HL-60 (cell line): Measurements from ENCODE around the gene PRPS1L1.

Experiments
- CTCF ChIP-seq: IDR thresholded peaks from one replicate; pipeline ENCODE4 v1.5.1; 2011; ENCODE audit warnings: low read length, control low read depth, inconsistent platforms; ENCODE audit not compliant: insufficient read depth
- GABPA ChIP-seq: IDR thresholded peaks from 2 replicates; pipeline ENCODE4 v1.6.1; 2012; ENCODE audit warnings: low read depth
- POLR2AphosphoS5 ChIP-seq: IDR thresholded peaks from 2 replicates; pipeline ENCODE4 v1.6.1; 2012; ENCODE audit warnings: low read depth

GRCh38 chr7:18020138-18020715 lies 7.4 kb downstream of the PRPS1L1 start:
- TF ChIP-seq CTCF, result no peak
- TF ChIP-seq GABPA, result no peak
- TF ChIP-seq POLR2AphosphoS5, result no peak
